ENCODE results near the gene MMP15. TPM values are rescaled to one million over a fixed set of nuclear protein-coding genes. Genes with fewer than 3 reads are reported as not detected.
"Not testable (repeated sequence)": the region's sequence is repeated elsewhere in the genome, so short reads cannot be mapped to it uniquely, and the experiment has no call there.

MMP15 gene
- total RNA-seq, 1 donor from 2014 or later = 89.2 TPM

DNA sequence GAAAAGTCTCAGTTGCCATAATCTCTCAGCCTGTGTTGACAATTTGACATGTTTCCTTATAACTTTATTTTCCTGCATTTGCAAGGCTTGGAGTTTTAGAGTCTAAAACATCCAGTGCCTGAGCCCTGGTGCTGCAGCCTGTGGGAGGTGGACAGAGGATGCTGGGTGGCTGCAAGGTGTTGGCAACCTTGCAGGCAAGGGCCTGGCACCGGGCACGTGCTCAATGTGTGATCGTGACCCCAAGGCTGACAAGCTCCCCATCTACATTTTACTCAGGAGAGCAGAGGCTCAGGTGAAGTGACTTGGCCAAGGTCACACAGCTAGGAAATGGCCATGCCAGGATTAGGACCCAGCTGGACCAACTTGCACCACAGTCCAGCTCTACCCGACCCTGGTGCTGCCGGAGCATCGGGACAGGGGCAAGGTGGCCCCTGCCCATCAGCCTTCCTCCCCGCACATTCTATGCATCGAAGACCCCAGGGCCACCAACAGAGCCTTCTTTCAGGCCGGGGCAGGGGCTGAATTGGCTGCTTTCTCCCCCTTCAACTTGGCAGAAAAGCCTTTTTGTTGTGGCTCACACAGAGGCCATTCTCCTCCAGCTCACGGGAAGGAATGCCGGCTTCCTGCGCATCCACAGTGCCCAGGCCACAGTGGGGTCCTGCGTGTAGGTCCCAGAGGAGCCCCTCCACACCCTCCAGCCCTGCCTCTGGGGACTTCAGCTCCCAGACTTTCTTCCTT lies 23.1 kb downstream of the MMP15 start:
- no peak for DNase-seq (ENCODE audit: low read depth)

DNA sequence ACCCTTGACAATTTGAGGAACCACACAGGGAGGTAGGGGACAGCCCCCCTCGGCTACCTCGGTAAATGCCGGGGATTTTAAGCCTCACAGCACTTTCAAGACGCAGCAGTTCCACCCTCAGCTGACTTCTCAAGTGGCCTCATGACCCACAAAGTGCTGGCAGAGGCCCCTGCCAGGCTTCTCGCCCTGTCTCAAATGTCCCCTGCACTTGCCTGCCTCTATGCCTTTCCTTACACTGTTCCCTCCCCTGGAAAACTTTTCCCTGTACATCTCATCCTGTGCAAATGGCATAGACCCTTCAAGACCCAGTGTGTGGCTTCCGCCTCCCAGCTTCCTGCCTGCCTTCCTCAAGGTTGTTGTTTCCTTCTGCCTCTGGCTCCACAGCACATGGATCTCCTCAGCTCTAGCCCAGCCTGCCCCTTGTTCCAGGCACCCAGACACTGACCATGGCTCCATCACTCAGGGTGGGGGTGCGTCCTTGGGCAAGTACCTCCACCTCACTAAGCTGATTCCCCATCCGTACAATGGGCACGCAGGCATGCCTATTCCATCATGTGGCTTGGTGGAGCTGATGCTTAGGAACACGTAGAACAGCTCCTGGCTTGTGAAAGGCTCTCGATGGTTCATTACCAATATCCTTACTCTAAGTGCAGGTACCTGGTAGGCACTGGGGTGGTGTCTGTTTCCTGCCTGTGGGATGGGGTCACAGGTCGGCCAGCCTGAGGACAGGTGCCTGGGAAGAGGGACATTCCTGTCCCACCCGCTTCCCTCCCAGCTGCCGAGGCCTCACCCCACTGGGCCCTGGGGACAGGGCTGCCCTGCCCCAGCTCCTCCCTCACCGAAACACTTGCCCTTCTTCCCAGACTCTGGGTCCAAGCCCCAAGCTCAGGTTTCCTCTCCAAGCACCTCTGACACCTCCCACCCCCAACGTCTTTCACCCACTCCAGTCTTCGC lies 24.0 kb downstream of the MMP15 start:
- DNase-seq (ENCODE audit: low read depth) = peak; percentile 46

DNA sequence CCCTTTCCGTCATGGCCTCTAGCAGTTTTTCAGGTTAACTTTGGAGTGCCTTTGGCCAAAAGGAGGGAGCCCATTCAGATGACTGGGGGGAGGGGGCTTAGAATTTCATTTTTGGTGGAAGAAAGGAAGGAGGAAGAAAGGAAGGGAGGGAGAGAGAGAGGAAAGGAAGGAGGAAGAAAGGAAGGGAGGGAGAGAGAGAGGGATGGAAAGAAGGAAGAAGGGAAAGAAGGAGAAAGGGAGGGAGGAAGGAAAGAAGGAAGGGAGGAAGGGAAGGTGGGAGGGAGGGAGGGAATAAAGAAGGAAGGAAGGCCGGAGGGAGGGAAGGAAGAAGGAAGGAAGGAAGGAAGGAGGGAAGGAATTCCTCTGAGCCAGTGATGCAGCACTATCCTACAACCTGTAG lies 25.7 kb downstream of the MMP15 start:
- no peak for DNase-seq (ENCODE audit: low read depth)

DNA sequence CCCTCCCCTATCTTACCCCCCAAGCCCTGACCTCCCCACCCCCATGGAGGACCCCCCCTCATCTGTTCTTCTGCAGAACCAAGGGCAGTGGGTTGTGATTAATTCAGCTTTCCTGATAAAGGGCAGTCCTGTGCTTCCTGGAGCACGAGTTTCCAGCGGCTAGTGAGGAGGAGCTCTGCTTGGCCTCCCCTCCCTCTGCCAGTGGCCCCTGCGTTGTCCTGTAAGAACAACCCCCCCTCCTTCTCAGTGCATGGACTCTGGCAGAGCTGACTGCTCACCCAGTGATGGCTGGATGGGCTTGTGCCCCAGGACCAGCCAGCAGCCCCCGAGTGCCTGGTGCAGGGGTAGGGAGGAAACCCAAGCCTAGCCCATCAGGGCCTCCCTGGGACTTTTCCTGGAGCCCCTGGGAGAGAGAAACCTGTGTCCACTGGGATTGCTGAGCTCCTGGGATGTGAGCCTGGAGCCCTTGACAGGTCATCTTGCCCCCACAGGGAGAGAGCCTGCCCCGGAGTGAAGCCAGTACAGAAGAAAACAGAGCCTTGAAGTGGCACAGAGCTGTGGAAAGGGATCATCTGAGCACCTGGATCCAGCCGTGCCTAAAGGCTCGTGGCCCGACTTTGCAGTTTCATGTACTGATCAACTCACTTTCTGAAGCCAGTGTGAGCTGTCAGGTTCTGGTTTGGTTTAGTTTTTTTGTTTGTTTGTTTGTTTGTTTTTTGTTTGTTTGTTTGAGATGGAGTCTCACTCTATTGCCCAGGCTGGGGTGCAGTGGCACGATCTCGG lies 26.5 kb downstream of the MMP15 start:
- DNase-seq (ENCODE audit: low read depth) = no peak

DNA sequence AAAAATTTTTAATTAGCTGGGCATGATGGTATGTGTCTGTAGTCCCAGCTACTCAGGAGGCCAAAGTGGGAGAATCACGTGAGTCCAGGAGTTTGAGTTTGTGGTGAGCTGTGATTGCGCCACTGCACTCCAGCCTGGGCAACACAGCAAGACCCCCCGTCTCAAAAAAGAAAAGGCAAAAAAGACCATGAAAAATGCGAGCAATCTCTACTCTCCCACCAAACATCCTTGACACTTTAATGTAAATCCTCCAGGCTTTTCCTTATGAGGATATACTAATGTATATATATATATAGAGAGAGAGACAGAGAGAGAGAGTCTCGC lies 28.1 kb downstream of the MMP15 start:
- no peak for DNase-seq (ENCODE audit: low read depth)

DNA sequence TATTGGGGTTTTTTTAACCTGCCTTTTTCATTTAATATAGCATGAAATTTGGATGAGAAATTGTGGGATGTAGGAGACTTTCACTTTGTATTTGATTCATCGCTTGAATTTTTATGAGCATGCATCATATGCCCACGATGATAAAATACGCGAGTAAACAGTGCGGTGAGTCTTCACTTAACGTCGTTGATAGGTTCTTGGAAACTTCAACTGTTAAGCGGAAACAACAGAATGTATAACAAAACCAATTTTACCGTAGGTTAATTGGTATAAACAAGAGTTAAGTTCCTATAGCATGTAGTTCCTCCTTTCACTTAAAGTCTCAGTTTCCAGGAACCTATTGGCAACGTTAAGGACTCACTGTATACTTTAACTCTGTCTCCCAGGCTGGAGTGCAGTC lies 28.7 kb downstream of the MMP15 start:
- DNase-seq (ENCODE audit: low read depth) = no peak

DNA sequence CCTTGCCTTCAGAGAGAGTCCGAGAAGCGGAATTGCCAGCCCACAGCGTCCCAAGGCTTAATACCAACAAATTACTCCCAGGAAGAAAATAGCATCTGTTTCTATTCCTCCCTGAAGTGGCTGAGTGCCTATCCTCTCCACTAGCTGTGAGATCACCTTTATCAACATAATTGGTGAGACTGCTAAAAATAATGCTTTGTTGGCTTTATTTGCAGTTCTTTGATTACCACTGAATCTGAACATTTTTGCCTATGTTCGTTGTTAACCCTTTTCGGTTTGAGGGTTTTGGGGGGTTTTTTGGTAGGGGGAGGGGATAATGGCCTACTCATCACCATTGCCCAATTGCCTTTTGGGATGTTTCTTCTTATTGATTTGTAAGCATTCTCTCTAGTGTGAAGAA lies 31.0 kb downstream of the MMP15 start:
- DNase-seq (ENCODE audit: low read depth) = no peak

DNA sequence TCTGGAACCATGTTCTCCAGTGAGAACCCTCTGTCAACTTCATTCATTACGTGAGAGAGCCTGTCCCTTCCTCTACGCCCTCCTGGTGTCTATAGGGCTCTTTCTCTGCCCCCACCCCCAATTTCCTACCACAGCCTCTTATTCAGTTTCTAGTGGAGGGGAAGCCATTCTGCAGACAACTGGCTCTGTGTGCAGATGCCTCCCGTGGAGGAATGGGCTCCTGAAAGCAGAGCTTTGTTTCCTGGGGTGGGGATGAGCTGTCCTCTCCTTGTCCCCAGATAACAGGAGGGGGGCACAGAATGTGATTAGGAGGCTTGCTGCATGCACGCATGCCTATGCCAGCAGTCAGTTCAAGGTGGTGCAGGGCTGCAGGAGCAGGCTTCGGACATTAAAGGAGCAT lies 31.6 kb downstream of the MMP15 start:
- DNase-seq (ENCODE audit: low read depth) = no peak

DNA sequence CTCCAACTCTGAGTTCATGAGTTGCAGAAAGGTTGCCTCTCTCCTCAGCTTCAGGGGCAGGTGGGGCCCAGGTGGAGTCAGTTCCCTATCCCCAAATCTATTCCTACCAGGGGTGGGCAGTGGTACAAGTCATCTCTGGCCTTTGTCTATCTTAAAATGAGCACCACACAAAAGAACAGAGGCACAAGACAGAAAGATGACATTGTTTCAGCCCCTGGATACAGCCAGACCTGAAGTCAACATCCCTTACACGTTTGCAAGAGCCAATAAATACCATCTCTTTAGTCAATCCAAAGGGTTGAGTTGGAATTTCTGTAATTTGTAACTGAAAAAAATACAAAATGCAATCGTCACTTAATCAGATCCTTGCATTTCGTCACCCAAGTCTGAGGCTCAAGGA lies 32.2 kb downstream of the MMP15 start:
- no peak for DNase-seq (ENCODE audit: low read depth)

DNA sequence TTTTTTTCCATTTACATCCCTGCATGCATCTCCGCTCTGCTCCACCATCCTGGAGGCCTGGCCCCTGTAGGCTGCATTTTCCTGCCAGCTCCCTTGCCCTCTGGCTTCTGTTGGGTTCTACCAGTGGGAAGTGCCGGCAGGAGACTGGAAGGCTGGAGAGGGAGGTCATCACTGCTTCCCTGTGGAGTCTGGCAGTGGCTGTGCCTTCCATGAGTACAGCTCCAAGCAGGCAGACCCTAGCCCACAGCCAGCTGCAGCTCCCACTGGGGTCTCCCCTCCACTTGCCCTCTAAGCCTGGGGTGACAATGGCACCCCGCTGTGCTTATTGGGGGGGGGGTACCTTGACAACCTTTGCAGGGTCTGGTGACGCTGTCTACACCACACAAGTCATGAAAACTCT lies 37.3 kb downstream of the MMP15 start:
- no peak for DNase-seq (ENCODE audit: low read depth)

DNA sequence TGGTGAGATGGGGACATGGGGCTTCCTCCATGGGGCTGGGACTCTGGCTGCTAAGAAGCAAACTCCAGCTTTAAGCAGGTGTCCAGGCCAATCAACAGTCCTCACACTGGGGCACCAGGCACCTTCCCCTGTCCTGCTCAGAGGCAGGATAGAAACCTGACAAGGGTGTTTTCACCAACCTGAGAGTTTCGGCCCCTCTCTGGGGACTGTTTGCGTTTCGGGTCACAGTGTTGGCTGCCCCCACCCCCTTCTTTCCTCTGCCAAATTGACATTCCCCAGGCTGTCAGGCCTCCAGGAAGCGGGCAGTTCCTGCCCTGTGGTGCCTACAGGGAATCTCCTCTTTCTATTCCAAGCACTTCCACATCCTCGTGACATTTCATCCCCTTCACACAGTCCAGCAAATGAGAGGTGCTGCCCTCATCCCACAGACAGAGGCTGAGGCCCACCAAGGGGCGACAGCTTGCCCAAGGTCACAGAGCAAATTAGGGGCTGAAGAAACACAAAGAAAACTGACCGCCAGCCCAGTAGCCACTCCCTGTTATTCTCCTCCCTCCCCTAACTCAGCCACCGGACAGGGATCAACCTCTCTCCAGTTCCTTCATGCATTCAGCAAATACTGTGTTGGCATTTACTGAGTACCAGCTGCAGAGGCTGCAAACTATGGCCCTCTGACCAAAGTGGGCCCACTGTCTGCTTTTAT lies 38.0 kb downstream of the MMP15 start:
- no peak for DNase-seq (ENCODE audit: low read depth)

DNA sequence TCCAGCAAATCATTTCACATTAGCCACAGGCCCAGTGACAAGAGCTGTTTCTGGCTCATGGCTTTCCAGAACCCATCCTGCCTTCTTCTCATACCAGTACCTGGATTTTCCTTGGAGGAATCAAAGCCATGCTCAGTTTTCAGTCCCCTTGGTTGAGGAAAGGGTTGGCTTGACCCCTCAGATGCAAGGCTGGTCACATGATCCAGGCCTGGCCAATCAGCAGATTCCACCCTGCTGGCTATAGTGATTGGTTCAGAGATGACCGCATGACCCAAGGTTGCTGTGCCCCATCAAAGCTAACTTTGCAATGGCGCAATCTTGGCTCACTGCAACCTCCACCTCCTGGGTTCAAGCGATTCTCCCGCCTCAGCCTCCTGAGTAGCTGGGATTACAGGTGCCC lies 45.0 kb downstream of the MMP15 start:
- DNase-seq (ENCODE audit: low read depth) = no peak

DNA sequence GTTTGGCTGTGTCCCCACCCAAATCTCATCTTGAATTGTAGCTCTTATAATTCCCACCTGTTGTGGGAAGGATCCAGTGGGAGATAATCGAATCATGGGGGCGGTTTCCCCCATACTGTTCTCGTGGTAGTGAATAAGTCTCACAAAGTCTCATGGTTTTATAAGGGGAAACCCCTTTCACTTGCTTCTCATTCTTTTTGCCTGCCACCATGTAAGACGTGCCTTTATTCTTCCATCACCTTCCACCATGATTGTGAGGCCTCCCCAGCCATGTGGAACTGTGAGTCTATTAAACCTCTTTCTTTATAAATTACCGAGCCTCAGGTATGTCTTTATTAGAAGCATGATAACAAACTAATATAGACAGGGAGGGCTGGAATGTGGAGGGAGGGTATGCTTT lies 46.6 kb downstream of the MMP15 start:
- DNase-seq (ENCODE audit: low read depth) = not testable (repeated sequence)

DNA sequence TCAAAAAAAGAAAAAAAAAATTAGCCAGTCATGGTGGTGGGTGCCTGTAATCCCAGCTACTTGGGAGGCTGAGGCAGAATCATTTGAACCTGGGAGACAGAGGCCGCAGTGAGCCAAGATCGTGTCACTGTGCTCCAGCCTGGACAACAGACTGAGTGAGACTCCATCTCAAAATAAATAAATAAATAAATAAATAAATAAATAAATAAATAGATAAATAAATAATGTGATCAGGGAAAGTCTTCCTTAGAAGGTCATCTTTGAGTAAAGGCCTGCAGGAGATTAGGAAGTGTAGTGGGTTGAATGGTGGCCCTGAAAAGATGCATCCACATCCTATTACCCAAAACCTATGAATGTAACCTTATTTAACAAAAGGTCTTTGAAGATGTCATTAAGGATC lies 47.5 kb downstream of the MMP15 start:
- DNase-seq (ENCODE audit: low read depth) = not testable (repeated sequence)

DNA sequence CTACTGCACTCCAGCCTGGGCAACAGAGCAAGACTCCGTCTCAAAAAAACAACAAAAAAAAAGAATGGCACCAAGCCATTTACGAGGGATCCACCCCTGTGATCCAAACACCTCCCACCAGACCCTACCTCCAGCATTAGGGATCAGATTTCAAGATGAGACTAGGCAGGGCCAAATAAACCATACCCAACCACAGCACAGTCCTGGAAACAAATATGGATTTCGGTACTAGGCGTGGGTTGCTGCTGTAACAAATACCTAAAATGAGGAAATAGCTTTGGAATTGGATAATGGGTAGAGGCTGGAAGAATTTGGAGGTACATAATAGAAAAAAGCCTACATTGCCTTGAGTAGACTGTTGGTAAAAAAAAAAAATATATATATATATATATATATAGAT lies 49.1 kb downstream of the MMP15 start:
- no peak for DNase-seq (ENCODE audit: low read depth)

DNA sequence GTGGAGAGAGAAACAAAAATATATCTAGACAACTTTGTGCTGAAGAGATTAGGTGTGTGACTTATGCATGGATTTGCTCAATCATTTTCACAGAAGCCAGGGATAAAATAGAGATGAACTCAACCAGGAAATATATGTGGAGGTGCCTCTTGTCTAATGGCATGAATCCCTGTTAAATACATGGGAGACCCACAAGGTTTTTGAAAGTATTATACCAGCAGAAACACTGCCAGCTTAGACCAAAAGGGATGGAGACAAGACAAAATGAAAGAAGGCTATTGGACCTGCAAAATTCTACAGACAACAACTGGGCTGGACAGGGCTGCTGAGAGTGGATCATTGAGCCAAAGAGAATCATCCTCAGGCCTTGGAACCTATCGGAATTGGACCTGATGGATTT lies 51.0 kb downstream of the MMP15 start:
- no peak for DNase-seq (ENCODE audit: low read depth)

DNA sequence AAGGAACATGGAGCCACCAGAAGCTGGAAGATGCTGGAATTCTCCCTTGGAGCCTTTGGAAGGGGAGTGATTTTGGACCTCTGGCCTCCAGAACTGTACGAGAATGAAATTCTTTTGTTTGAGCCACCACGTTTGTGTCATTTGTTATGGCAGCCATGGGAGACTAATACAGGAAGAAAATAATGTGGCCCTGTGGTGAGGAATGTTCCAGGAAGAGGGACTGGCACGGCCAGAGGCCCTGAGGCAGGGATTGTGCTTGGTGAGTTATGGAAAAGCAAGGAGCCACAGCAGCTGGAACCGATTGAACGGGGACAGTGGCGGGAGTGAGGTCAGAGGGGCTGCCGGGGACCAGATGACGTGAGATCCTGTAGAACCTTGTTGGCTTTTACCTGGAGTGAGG lies 52.2 kb downstream of the MMP15 start:
- DNase-seq (ENCODE audit: low read depth) = no peak

DNA sequence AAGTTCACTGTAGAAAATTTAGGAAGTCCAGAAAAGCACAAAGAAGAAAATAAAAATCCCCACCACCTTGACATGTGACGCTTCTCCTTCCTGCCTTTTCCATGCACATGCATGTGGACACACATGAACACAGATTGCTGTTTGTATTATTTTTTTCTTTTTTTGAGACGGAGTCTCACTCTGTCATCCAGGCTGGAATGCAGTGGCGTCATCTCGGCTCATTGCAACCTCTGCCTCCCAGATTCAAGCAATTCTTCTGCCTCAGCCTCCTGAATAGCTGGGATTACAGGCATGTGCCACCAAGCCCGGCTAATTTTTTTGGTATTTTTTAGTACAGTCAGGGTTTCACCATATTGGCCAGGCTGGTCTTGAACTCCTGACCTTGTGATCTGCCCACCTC lies 55.1 kb downstream of the MMP15 start:
- not testable (repeated sequence) for DNase-seq (ENCODE audit: low read depth)

DNA sequence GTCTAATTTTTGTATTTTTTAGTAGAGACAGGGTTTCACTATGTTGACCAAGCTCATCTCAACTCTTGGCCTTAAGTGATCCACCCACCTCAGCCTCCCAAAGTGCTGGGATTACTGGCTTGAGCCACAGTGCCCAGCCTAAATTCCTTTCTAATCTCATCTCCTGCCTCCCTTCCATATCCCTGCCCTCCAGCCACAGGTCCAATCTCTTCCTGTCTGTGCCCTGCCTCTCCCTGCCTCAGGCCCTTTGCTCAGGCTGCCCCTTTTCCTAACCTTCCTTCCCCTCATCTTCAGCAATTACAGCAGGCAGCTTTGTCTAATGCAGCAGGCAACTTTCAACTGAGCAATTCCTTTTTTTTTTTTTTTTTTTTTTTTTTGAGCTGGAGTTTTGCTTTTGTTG lies 56.8 kb downstream of the MMP15 start:
- DNase-seq (ENCODE audit: low read depth) = no peak

DNA sequence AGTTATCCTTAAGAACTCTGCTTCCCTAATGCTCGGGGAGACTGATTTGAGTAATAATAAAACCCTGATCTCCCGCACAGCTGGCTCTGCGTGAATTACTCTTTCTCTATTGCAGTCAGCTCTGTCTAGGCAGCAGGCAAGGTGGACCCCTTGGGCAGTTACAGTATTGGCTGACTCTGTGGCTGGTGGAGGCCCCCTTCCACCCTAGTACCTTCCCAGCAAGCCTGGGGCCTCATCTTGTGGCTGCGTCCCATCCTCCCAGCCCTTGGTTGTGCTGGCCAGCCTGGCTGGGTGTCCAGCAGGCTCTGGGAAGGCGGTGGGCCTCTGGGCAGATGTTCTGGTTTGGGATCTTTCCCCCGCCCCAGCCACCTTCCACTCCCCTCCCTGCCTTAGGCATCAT lies 59.1 kb downstream of the MMP15 start:
- DNase-seq (ENCODE audit: low read depth) = no peak

DNA sequence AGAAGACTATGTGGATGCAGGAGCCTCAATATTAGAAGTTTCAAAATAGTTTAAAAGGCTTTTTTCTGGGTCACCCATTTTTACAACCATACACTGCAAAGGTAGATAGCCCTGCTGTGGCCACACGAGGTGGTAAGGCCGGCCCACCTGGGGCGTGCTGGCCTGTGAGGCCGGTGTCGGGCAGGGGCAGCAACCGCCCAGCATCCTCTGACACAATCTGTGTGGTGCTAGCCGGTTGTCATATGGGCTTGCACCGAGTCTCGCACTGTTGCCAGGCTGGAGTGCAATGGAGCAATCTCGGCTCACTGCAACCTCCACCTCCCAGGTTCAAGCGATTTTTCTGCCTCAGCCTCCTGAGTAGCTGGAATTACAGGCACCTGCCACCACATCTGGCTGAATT lies 59.6 kb downstream of the MMP15 start:
- DNase-seq (ENCODE audit: low read depth) = no peak
